Spleen (tissue), 11 donors: ENCODE results near the gene SDSL. TPM values are rescaled to one million over a fixed set of nuclear protein-coding genes. Genes with fewer than 3 reads are reported as not detected.

Experiments used
- DNase-seq: peaks from one replicate; pipeline ENCODE4 v3.0.0-alpha.2; 2020
- H3K27ac ChIP-seq, 8 donors: fragments of 200-600 bp; sonication (generic) in 7 of 8; 1 replicate in 4 of 8; 2 replicates in 4 of 8; pipeline versions ENCODE4 v1.5.0 to v1.8.0; 2016 to 2021; ENCODE audit warnings: inconsistent platforms in 4 of 8, mild to moderate bottlenecking in 4 of 8, moderate library complexity in 1 of 8
- H3K27me3 ChIP-seq, 7 donors: fragments of 200-600 bp; sonication (generic) in 6 of 7; replicated peaks in 1 of 7; 1 replicate in 4 of 7; 2 replicates in 3 of 7; pipeline versions ENCODE4 v1.5.0 to v1.8.0; 2016 to 2021; ENCODE audit warnings: inconsistent platforms in 3 of 7, mild to moderate bottlenecking in 1 of 7
- H3K36me3 ChIP-seq, 6 donors: fragments of 200-600 bp; sonication (generic) in 5 of 6; 1 replicate in 4 of 6; 2 replicates in 2 of 6; pipeline versions ENCODE4 v1.5.0 to v1.8.0; 2016 to 2021; ENCODE audit warnings: inconsistent platforms in 2 of 6
- H3K4me1 ChIP-seq, 6 donors: fragments of 200-600 bp; sonication (generic) in 5 of 6; 1 replicate in 3 of 6; 2 replicates in 3 of 6; pipeline versions ENCODE4 v1.5.0 to v1.8.0; 2016 to 2021; ENCODE audit warnings: inconsistent platforms in 3 of 6
- H3K4me3 ChIP-seq, 8 donors: fragments of 200-600 bp; sonication (generic) in 7 of 8; 1 replicate in 4 of 8; 2 replicates in 4 of 8; pipeline versions ENCODE4 v1.5.0 to v1.8.0; 2016 to 2021; ENCODE audit warnings: inconsistent platforms in 4 of 8, mild to moderate bottlenecking in 4 of 8, moderate library complexity in 2 of 8
- H3K9me3 ChIP-seq, 8 donors: fragments of 200-600 bp; sonication (generic) in 7 of 8; 1 replicate in 4 of 8; 2 replicates in 4 of 8; pipeline versions ENCODE4 v1.5.0 to v1.8.0; 2016 to 2021; ENCODE audit warnings: inconsistent platforms in 4 of 8
- POLR2A ChIP-seq, 3 donors: fragments of 450-650 bp; IDR thresholded peaks; one replicate each; pipeline ENCODE4 v1.5.1; 2017; ENCODE audit warnings: antibody characterized with exemption in 3 of 3, mild to moderate bottlenecking in 1 of 3
- POLR2AphosphoS5 ChIP-seq, 3 donors: sonication (generic); formaldehyde crosslinking; IDR thresholded peaks; one replicate each; pipeline ENCODE4 v1.5.1; 2017; ENCODE audit warnings: antibody characterized with exemption in 3 of 3
- WGBS, 5 donors: extraction: QIAGEN DNeasy Blood & Tissue Kit in 3 of 5; methylation state at CpG; one replicate each; pipeline versions ENCODE4 v1.1.5 to v1.1.7; 2013 to 2018; 5-methylcytosine and 5-hydroxymethylcytosine counted together
- intact Hi-C: fragments of 100-400 bp; cut with DNase I; formaldehyde crosslinking; loops from one replicate; pipeline ENCODE4 v1.15.0; 2023; ENCODE audit warnings: low total_unique reads
- polyA plus RNA-seq, 3 donors: library from polyadenylated mRNA; stranded (reverse); fragments of 200-250 nt; gene quantifications; one replicate each; pipeline ENCODE4 v1.2.1, GENCODE V29; 2013
- total RNA-seq, 7 donors: library from RNA; depleted of rRNA in 3 of 7; stranded (reverse); fragments of >200 nt in 3 of 7; fragmentation: NEBNext Ultra II Directional in 4 of 7; extraction: Animal tissue kit (Norgen Biotek cat#: 25700) in 4 of 7; gene quantifications; one replicate each; pipeline versions ENCODE4 v1.1.0 to v1.2.1, GENCODE V29; 2016 to 2021
- TF ChIP-seq, protein P1 (sequence below), 11 experiments: fragments of 200-600 bp in 7 of 11; fragments of 450-650 bp in 4 of 11; sonication (generic) in 4 of 11; IDR thresholded peaks in 8 of 11; conservative IDR thresholded peaks in 3 of 11; 1 replicate in 7 of 11; 2 replicates in 4 of 11; pipeline versions ENCODE4 v1.4.0 to v1.8.0; 2016 to 2021; ENCODE audit warnings: antibody characterized with exemption in 11 of 11, inconsistent platforms in 4 of 11, mild to moderate bottlenecking in 1 of 11
- donor health status: healthy with polysubstance abuse.
- donor health status: DM: no; HTN: no; CAD: no; lungs with moderate emphysema.
- donor health status: DM: no; HTN: no; CAD: no.
- donor health status: Bipolar disorder and iron deficiency.
- donor health status: healthy.
- donor health status: DM: no; HTN: no; CAD: no.
- donor health status: DM: yes; HTN: yes; CAD: no.

SDSL gene
- total and polyA plus RNA-seq, 10 donors: 2.0 to 12.1 (median 5.2) TPM

DNA sequence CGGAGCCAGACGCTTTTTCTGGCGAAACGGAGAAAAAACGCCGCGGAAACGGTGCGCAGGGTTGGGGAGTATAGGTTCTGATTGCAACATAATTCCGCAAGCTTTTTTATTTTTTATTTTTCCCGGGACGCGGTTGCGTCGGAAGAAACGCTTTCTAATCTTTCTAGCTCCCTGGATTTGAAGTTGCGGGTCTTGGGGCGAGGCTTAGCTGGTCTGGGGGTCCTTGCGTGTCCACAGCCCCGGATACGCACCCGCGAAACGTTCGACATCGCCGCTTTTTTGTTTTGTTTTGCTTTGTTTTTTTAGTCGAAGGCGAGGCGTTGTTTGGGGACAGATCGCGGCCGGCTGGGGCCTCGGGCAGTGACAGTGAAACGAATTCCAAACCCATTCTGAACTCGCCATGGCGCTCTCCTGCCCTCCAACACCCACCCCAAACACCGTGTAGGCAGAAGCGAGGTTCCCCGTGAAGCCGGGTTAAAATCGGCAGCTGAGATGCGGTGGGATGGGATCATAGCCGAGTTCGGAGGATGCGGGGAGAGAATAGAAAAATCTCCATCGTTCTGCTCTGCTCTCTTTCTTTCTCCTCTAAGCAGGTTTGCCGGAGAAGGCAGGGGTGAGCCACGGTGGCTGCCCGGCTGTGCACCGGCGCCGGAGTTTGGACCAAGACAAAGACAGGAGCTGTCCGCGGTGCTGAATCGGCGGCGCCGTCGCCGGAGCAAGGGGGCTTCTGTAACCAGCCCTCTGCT is 57.6 kb downstream of the SDSL start:
- no peak for DNase-seq
- TF ChIP-seq, protein P1, sequence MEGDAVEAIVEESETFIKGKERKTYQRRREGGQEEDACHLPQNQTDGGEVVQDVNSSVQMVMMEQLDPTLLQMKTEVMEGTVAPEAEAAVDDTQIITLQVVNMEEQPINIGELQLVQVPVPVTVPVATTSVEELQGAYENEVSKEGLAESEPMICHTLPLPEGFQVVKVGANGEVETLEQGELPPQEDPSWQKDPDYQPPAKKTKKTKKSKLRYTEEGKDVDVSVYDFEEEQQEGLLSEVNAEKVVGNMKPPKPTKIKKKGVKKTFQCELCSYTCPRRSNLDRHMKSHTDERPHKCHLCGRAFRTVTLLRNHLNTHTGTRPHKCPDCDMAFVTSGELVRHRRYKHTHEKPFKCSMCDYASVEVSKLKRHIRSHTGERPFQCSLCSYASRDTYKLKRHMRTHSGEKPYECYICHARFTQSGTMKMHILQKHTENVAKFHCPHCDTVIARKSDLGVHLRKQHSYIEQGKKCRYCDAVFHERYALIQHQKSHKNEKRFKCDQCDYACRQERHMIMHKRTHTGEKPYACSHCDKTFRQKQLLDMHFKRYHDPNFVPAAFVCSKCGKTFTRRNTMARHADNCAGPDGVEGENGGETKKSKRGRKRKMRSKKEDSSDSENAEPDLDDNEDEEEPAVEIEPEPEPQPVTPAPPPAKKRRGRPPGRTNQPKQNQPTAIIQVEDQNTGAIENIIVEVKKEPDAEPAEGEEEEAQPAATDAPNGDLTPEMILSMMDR (IDR thresholded peaks at IDR 0.05 in 8 of 11, conservative IDR thresholded peaks at IDR 0.05 in 3 of 11): no peak
- TF ChIP-seq POLR2AphosphoS5 (IDR thresholded peaks at IDR 0.05) (no peak), POLR2A (IDR thresholded peaks at IDR 0.05) (no peak)
- H3K4me3 ChIP-seq: no peak overlapping the region
- no peaks in the 10 kb centered on the region for H3K36me3 ChIP-seq
- H3K27ac ChIP-seq: no peak overlapping the region
- intact Hi-C loops: no loop called here
- H3K27me3 ChIP-seq: peaks cover 0 to 100% (median 81%) of the 10 kb centered on the region in 7 donors
- peaks cover 0 to 7% (median 0%) of the 10 kb centered on the region in 8 donors for H3K9me3 ChIP-seq
- H3K4me1 ChIP-seq: peaks cover 0 to 17% (median 1%) of the 10 kb centered on the region in 6 donors
- 2 to 11% (median 6%) methylated on average over 60 to 61 of the region's 61 CpGs for WGBS, 5 donors

DNA sequence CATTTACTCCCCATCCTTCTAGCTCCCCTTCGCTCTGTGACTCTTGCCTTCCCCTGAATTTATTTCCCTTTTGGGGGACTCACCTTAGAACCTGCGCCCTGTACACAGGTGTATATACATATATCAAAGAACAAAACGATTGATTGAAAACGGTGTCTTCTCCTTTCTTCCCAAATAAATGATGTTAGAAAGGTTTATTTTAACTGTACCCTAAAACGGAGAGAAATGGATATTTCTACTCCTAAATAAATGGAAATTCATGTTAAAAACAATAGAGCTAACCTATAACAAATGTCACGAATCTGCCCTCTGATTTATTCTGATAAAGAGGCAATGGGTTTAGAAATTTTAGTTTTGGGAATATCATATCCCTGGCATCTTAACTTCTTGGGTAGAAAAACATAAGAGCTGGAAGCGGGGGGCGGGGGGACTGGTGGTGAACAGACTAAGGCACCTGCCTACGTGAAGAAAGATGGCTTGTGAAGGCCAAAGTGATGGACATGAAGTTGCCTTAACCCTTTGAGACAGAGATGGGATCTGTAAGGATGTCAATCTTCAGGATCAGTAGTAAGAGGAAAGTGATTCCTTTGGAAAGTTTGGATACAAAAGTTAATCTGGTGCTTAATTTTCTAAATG is 58.3 kb downstream of the SDSL start:
- no peaks in the 10 kb centered on the region for H3K36me3 ChIP-seq
- DNase-seq: no peak
- H3K27me3 ChIP-seq: peaks cover 0 to 100% (median 74%) of the 10 kb centered on the region in 7 donors
- no peak overlapping the region for H3K27ac ChIP-seq
- intact Hi-C loops: no loop called here
- no peak overlapping the region for H3K4me3 ChIP-seq
- peaks cover 0 to 14% (median 1%) of the 10 kb centered on the region in 6 donors for H3K4me1 ChIP-seq
- 17 to 21% (median 20%) methylated on average over 9 of the region's 9 CpGs for WGBS, 5 donors
- TF ChIP-seq POLR2A (IDR thresholded peaks at IDR 0.05) (no peak), POLR2AphosphoS5 (IDR thresholded peaks at IDR 0.05) (no peak)
- TF ChIP-seq, protein P1 (IDR thresholded peaks at IDR 0.05 in 8 of 11, conservative IDR thresholded peaks at IDR 0.05 in 3 of 11): no peak
- H3K9me3 ChIP-seq: peaks cover 0 to 7% (median 0%) of the 10 kb centered on the region in 8 donors

DNA sequence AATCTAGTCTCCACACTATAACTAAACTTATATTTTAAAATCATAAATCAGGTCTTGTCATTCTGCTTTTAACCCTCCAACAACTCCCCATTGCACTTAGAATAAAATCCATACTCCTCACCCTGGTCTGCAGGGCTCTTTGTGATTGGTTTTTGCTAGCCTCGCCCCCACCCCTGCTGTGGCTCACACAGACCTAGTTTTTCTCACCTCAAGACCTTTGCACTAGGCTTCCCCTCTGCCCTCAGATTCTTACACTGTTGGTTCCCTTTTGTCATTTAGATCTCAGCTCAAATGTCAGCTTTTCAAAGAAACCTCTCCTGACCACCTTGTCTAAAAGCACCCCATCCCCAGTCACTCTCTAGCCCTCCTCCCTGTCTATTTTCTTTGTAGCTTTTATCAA is 60.2 kb downstream of the SDSL start:
- intact Hi-C loops: no loop called here
- peaks cover 0 to 7% (median 0%) of the 10 kb centered on the region in 8 donors for H3K9me3 ChIP-seq
- 0 to 4% (median 3%) methylated on average over 1 of the region's 1 CpG for WGBS, 5 donors
- no peak overlapping the region for H3K27ac ChIP-seq
- DNase-seq: no peak
- H3K4me1 ChIP-seq: peaks cover 0 to 8% (median 1%) of the 10 kb centered on the region in 6 donors
- no peak overlapping the region for H3K4me3 ChIP-seq
- TF ChIP-seq POLR2A (IDR thresholded peaks at IDR 0.05): no peak
- TF ChIP-seq POLR2AphosphoS5 (IDR thresholded peaks at IDR 0.05): no peak
- TF ChIP-seq, protein P1 (IDR thresholded peaks at IDR 0.05 in 8 of 11, conservative IDR thresholded peaks at IDR 0.05 in 3 of 11): no peak
- no peaks in the 10 kb centered on the region for H3K36me3 ChIP-seq
- peaks cover 0 to 99% (median 58%) of the 10 kb centered on the region in 7 donors for H3K27me3 ChIP-seq

DNA sequence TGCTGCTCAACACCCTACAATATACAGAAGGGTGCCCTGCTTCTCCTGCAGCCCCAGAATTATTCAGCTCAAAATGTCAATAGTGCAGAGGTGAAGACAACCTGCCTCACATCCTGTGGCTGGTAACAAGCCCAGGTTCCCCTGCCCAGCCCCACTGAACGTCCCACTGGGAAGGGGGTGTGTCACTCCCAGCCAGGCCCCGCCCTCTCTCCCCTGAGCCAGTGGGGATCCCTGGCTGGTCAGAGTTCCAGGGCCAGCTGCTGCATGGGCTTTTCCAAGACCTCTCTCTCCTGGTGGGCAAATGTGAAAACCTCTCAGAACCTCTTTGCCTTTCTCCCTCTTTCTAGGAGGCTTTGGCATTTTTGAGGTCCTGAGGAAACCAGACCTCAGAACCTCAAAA is 63.1 kb downstream of the SDSL start:
- H3K27ac ChIP-seq: no peak overlapping the region
- H3K36me3 ChIP-seq: no peaks in the 10 kb centered on the region
- TF ChIP-seq POLR2A (IDR thresholded peaks at IDR 0.05) (no peak), POLR2AphosphoS5 (IDR thresholded peaks at IDR 0.05) (no peak)
- TF ChIP-seq, protein P1 (IDR thresholded peaks at IDR 0.05 in 8 of 11, conservative IDR thresholded peaks at IDR 0.05 in 3 of 11): no peak
- H3K27me3 ChIP-seq: peaks cover 0 to 91% (median 28%) of the 10 kb centered on the region in 7 donors
- no peak overlapping the region for H3K4me3 ChIP-seq
- H3K9me3 ChIP-seq: no peaks in the 10 kb centered on the region
- no peak for DNase-seq
- intact Hi-C loops: no loop called here
- H3K4me1 ChIP-seq: no peaks in the 10 kb centered on the region
- 0 to 6% (median 3%) methylated on average over 2 of the region's 2 CpGs for WGBS, 5 donors
